VCaP (cell line): ENCODE results near the gene ABT1.
"Not testable (repeated sequence)": the region's sequence is repeated elsewhere in the genome, so short reads cannot be mapped to it uniquely, and the experiment has no call there.

Experiments used
- H3K27ac ChIP-seq: fragments of 450-650 bp; 2 replicates; pipeline ENCODE4 v1.5.1; 2017
- CTCF ChIP-seq: fragments of 450-650 bp; conservative IDR thresholded peaks from 2 replicates; pipeline ENCODE4 v1.5.1; 2017; ENCODE audit warnings: mild to moderate bottlenecking, moderate library complexity

The ABT1 gene

GRCh38 chr6:26596579-26597388 is at the start of gene ABT1:
ABT1 (plus strand) TSS chr6:26596953; CDS start chr6:26596983, 30 bp downstream.
- peak within 1 kb of the TSS; percentile 86 for H3K27ac ChIP-seq
- no peak for TF ChIP-seq CTCF

- H3K27ac ChIP-seq, result not testable (repeated sequence)
These were observed 49.4 kb upstream of the ABT1 start for GRCh38 chr6:26547363-26547762.

DNA sequence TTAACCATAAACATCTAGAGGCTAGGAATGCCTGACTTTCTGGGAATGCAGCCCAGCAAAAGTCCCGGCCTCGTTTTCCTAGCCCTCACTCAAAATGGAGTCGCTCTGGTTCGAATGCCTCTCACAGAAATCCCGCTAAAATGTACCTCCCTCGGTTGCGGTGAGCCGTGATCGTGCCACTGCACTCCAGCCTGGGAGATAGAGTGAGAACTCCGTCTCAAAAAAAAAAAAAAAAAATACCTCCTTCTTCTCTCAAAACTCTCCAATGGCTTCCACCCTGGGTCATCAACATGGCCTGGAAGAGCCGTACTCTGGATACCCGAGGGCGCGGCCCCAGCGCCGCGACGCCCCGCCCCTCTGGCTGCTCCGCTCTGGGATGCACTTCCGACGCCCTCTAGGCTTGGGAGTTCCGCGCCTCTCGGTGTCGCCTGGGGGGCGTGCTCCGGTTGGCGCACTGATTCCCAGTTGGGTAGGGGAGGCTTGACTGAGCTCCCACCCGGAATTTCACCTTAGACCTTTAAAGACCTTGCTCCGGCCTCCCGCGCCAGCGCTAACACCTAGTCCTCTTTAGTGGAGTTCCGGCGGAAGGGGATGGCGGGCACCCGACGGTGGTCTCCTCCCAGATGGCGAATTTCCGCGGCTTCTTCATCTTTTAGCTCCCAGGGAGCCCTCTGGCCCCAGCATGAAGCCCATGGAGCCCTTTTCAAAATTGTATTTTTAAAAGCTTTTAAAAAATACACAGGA is 46.3 kb upstream of the ABT1 start:
- H3K27ac ChIP-seq, result peak overlapping the region; percentile 52
- TF ChIP-seq CTCF, result no peak

- no peak for TF ChIP-seq CTCF
- H3K27ac ChIP-seq, result no peak overlapping the region
These were observed 44.5 kb upstream of the ABT1 start for GRCh38 chr6:26552205-26552604.

DNA sequence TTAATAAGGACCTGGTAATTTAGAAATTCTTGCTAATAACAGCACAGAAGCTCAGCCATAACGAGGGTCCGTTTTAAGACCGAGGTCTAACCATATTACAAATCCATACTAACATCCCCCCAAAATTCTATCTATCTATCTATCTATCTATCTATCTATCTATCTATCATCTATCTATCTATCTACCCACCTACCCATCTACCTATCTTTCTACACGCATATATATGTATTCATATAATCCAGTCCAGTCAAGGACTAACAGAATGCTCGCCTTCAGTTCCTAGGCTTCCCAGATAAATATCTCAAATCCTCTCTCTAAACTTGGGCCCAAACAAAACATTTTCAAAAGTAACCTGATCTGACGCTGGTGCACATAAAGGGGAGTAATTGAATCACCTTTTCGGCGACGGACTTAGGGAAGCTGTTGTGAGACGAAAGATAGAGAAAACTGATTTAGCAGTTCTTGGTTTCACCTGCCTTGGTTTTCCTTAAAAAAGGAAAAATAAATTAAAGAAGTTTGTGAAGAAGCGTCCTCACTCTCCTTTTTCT is 44.0 kb upstream of the ABT1 start:
- peak overlapping the region; percentile 77 for H3K27ac ChIP-seq
- no peak for TF ChIP-seq CTCF

DNA sequence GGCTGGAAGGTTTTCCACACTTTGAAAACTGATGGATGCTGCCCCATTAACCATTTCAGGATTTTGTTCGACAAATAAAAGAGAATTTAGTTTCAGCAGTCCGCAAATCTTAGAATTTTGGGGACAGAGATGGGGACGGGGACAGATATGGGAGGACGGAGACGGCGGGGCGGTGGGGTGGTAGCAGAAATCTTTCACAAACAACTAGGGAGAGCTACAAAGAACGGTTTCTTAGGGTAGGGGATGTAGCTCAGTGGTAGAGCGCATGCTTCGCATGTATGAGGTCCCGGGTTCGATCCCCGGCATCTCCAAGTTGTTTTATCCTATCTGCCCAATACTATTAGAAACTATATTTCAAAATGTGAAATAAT is 43.5 kb upstream of the ABT1 start:
- TF ChIP-seq CTCF, result no peak
- H3K27ac ChIP-seq, result peak overlapping the region; percentile 77

GRCh38 chr6:26553635-26554446 is 42.9 kb upstream of the ABT1 start:
- peak overlapping the region; percentile 77 for H3K27ac ChIP-seq
- no peak for TF ChIP-seq CTCF
